Prostate gland (tissue), 2 donors: ENCODE results near the gene IL3RA.

ENCODE experiments used
- CTCF ChIP-seq, 4 experiments: fragments of 200-600 bp in 2 of 4; fragments of 450-650 bp in 2 of 4; sonication (generic) in 2 of 4; IDR thresholded peaks; 1 replicate in 3 of 4; 2 replicates in 1 of 4; pipeline ENCODE4 v1.5.1; 2016 to 2019; ENCODE audit warnings: antibody characterized with exemption in 4 of 4, mild to moderate bottlenecking in 2 of 4, moderate library complexity in 2 of 4
- POLR2A ChIP-seq: fragments of 450-650 bp; IDR thresholded peaks from one replicate; pipeline ENCODE4 v1.6.1; 2016; ENCODE audit warnings: antibody characterized with exemption, mild to moderate bottlenecking

- TF ChIP-seq CTCF (IDR thresholded peaks at IDR 0.05) (no peak), POLR2A (no peak)
Observed at GRCh38 chrX:1360171-1360570, 23.6 kb downstream of the IL3RA start.
